ENCODE data around the gene PDE5A.

PDE5A gene

GRCh38 chr4:119493886-119494285 lies 134.7 kb downstream of the PDE5A start:
- no peak overlapping the region for H3K27ac Mint-ChIP-seq
- no peaks in the 10 kb centered on the region for H3K9me3 Mint-ChIP-seq
- no peak for TF ChIP-seq CTCF (IDR thresholded peaks at IDR 0.05; ENCODE audit: unreplicated experiment in 3 of 3)
- H3K36me3 Mint-ChIP-seq (ENCODE audit: low read depth), result peaks cover 23% of the 10 kb centered on the region
- H3K27me3 Mint-ChIP-seq (ENCODE audit: low read depth), result no peaks in the 10 kb centered on the region
- no peak overlapping the region for H3K4me3 Mint-ChIP-seq
- peaks cover 5% of the 10 kb centered on the region for H3K4me1 Mint-ChIP-seq

- Mint-ChIP-seq H3K4me3 (no peak overlapping the region), H3K4me1 (peaks cover under 1% of the 10 kb centered on the region), H3K36me3 (ENCODE audit: low read depth) (peaks cover 18% of the 10 kb centered on the region), H3K9me3 (no peaks in the 10 kb centered on the region), H3K27ac (no peak overlapping the region), H3K27me3 (ENCODE audit: low read depth) (no peaks in the 10 kb centered on the region)
- peak in 1 of 3 experiments; percentile 33 for TF ChIP-seq CTCF (IDR thresholded peaks at IDR 0.05; ENCODE audit: unreplicated experiment in 3 of 3)
Measured at GRCh38 chr4:119493419-119493818, 135.2 kb downstream of the PDE5A start.

- peaks cover 13% of the 10 kb centered on the region for H3K9me3 Mint-ChIP-seq
- peak; percentile 38 to 49 (median 45) for TF ChIP-seq CTCF (IDR thresholded peaks at IDR 0.05; ENCODE audit: unreplicated experiment in 3 of 3)
- peaks cover 19% of the 10 kb centered on the region for H3K36me3 Mint-ChIP-seq (ENCODE audit: low read depth)
Measured at GRCh38 chr4:119490335-119490734, 138.3 kb downstream of the PDE5A start.

GRCh38 chr4:119489305-119489704 lies 139.3 kb downstream of the PDE5A start:
- H3K36me3 Mint-ChIP-seq (ENCODE audit: low read depth), result peaks cover 22% of the 10 kb centered on the region
- H3K9me3 Mint-ChIP-seq, result peaks cover 22% of the 10 kb centered on the region
- no peak overlapping the region for H3K4me3 Mint-ChIP-seq
- no peaks in the 10 kb centered on the region for H3K27me3 Mint-ChIP-seq (ENCODE audit: low read depth)
- no peak overlapping the region for H3K27ac Mint-ChIP-seq
- no peak for TF ChIP-seq CTCF (IDR thresholded peaks at IDR 0.05; ENCODE audit: unreplicated experiment in 3 of 3)
- no peaks in the 10 kb centered on the region for H3K4me1 Mint-ChIP-seq

More at GRCh38 chr4:119490335-119490734, 138.3 kb downstream of the PDE5A start:
- Mint-ChIP-seq H3K27ac (no peak overlapping the region), H3K27me3 (ENCODE audit: low read depth) (no peaks in the 10 kb centered on the region), H3K4me3 (no peak overlapping the region), H3K4me1 (no peaks in the 10 kb centered on the region)

- Mint-ChIP-seq H3K4me3 (no peak overlapping the region), H3K36me3 (ENCODE audit: low read depth) (peaks cover 55% of the 10 kb centered on the region), H3K27me3 (ENCODE audit: low read depth) (no peaks in the 10 kb centered on the region), H3K4me1 (no peaks in the 10 kb centered on the region), H3K27ac (peak overlapping the region; percentile 73 to 92 (median 84)), H3K9me3 (peaks cover 35% of the 10 kb centered on the region)
- no peak for TF ChIP-seq CTCF (IDR thresholded peaks at IDR 0.05; ENCODE audit: unreplicated experiment in 3 of 3)
Measured at GRCh38 chr4:119480331-119480730, 148.3 kb downstream of the PDE5A start.

GRCh38 chr4:119479835-119480234 lies 148.8 kb downstream of the PDE5A start:
- H3K9me3 Mint-ChIP-seq, result peaks cover 31% of the 10 kb centered on the region
- no peak for TF ChIP-seq CTCF (IDR thresholded peaks at IDR 0.05; ENCODE audit: unreplicated experiment in 3 of 3)
- no peaks in the 10 kb centered on the region for H3K27me3 Mint-ChIP-seq (ENCODE audit: low read depth)
- H3K4me1 Mint-ChIP-seq, result no peaks in the 10 kb centered on the region
- H3K27ac Mint-ChIP-seq, result peak overlapping the region; percentile 73 to 92 (median 84)
- H3K36me3 Mint-ChIP-seq (ENCODE audit: low read depth), result peaks cover 53% of the 10 kb centered on the region
- no peak overlapping the region for H3K4me3 Mint-ChIP-seq
